ENCODE measurements around the gene PEAK1. TPM values are rescaled to one million over a fixed set of nuclear protein-coding genes. Genes with fewer than 3 reads are reported as not detected.

Gene PEAK1
- total RNA-seq, 1 experiment from 2014 or later = 21.2 TPM

DNA sequence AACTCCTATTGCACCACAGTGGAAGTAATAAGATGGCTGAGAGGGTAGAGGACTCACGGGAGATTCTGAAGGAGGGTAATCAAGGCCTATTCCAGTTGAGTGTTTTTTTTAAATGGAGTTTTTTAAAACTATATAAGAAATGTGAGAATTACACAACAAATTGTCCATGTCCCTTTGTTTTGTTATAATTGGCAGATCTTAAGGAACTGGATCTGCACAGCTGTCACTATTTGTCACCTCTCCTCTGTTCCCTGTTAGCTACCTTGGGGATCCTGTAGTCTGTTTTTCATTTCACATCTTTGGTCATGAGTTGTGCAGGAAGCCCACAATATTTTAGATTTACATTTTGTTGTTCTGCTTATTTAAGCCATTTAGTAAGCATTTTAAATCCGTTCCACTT lies 271.7 kb downstream of the PEAK1 start:
- no peaks in the 10 kb centered on the region for H3K27me3 Mint-ChIP-seq (ENCODE audit: low read depth)
- Histone ChIP-seq H4K20me1 (ENCODE audit: control insufficient read depth, insufficient read depth, insufficient read length) (no peaks in the 10 kb centered on the region), H3K23me2 (ENCODE audit: insufficient read length, low read depth, low read length, poor library complexity, severe bottlenecking) (no peaks in the 10 kb centered on the region), H3T11ph (ENCODE audit: low read length) (no peak overlapping the region), H2BK15ac (ENCODE audit: low read depth, low read length) (no peak overlapping the region), H2BK12ac (ENCODE audit: insufficient read length, low read depth, low read length) (no peak overlapping the region), H2AFZ (ENCODE audit: low read length) (no peak overlapping the region), H3K27me3 (ENCODE audit: insufficient read depth, low read length) (no peaks in the 10 kb centered on the region), H4K91ac (ENCODE audit: insufficient read length, low read depth, low read length) (no peak overlapping the region), H3K18ac (ENCODE audit: insufficient read length, low read depth, low read length) (no peak overlapping the region), H2BK20ac (ENCODE audit: low read depth, low read length, poor library complexity, severe bottlenecking) (no peak overlapping the region), H2BK5ac (ENCODE audit: insufficient read length, low read length) (no peak overlapping the region), H4K5ac (ENCODE audit: insufficient read length, low read depth, low read length) (no peak overlapping the region), H3K9ac (ENCODE audit: extremely low read depth, insufficient read length, low read length) (no peak overlapping the region), H3K14ac (ENCODE audit: insufficient read depth, low read length) (no peak overlapping the region), H3K27ac (ENCODE audit: insufficient read length, low read depth, low read length) (no peak overlapping the region), H2AK5ac (ENCODE audit: insufficient read length, low read length) (no peak overlapping the region), H4K8ac (replicated peaks; ENCODE audit: insufficient read length, low read depth, low read length) (no peak overlapping the region), H3K79me2 (ENCODE audit: insufficient read depth, low read length) (no peaks in the 10 kb centered on the region), H3K9me3 (ENCODE audit: control insufficient read depth, low read depth, low read length) (no peaks in the 10 kb centered on the region), H3K4ac (ENCODE audit: low read depth, low read length) (no peak overlapping the region), H3K56ac (ENCODE audit: insufficient read length, low read depth, low read length) (no peak overlapping the region), H2BK120ac (ENCODE audit: low read depth, low read length, poor library complexity, severe bottlenecking) (no peak overlapping the region), H3K4me2 (ENCODE audit: insufficient read depth, insufficient read length, low read length) (no peak overlapping the region), H3K4me1 (ENCODE audit: insufficient read depth, low read length) (no peaks in the 10 kb centered on the region), H3K79me1 (ENCODE audit: insufficient read depth, low read depth, low read length, poor library complexity, severe bottlenecking) (no peaks in the 10 kb centered on the region), H3K23ac (ENCODE audit: insufficient read length, low read depth, low read length) (no peak overlapping the region)
- H3K36me3 Mint-ChIP-seq (ENCODE audit: insufficient read depth in 1 of 3, low read depth in 3 of 3) = peaks cover 3 to 9% (median 5%) of the 10 kb centered on the region in 3 experiments; a peak in 4 of 7 replicates
- H3K4me3 Mint-ChIP-seq = no peak overlapping the region
- no peak for DNase-seq
- peak overlapping the region in 1 of 3 experiments; percentile 24; a peak in 1 of 7 replicates for H3K27ac Mint-ChIP-seq
- TF ChIP-seq, protein P1, sequence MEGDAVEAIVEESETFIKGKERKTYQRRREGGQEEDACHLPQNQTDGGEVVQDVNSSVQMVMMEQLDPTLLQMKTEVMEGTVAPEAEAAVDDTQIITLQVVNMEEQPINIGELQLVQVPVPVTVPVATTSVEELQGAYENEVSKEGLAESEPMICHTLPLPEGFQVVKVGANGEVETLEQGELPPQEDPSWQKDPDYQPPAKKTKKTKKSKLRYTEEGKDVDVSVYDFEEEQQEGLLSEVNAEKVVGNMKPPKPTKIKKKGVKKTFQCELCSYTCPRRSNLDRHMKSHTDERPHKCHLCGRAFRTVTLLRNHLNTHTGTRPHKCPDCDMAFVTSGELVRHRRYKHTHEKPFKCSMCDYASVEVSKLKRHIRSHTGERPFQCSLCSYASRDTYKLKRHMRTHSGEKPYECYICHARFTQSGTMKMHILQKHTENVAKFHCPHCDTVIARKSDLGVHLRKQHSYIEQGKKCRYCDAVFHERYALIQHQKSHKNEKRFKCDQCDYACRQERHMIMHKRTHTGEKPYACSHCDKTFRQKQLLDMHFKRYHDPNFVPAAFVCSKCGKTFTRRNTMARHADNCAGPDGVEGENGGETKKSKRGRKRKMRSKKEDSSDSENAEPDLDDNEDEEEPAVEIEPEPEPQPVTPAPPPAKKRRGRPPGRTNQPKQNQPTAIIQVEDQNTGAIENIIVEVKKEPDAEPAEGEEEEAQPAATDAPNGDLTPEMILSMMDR (conservative IDR thresholded peaks at IDR 0.05) = no peak
- WGBS (ENCODE audit: extremely low coverage, insufficient read length, low lambda C conversion rate) = no CpG with 5 or more reads among the region's 2 CpGs
- H3K9me3 Mint-ChIP-seq = peaks cover 0 to 3% of the 10 kb centered on the region in 2 experiments; a peak in 1 of 5 replicates
- H3K4me1 Mint-ChIP-seq = no peaks in the 10 kb centered on the region

Data from H9 (cell line).